Measurements from ENCODE around the gene ZNF672.

- TF ChIP-seq SP1 (IDR thresholded peaks at IDR 0.05; ENCODE audit: low read depth) (no peak), CTCF (IDR thresholded peaks at IDR 0.05 in 2 of 3, conservative IDR thresholded peaks at IDR 0.05 in 1 of 3; ENCODE audit: borderline replicate concordance in 1 of 3, insufficient read depth in 1 of 3, low read depth in 2 of 3, low read length in 2 of 3) (no peak), POLR2AphosphoS5 (IDR thresholded peaks at IDR 0.05; ENCODE audit: low read depth, low read length) (no peak), ZFX (IDR thresholded peaks at IDR 0.05) (no peak), FOSL1 (IDR thresholded peaks at IDR 0.05; ENCODE audit: low read depth) (no peak), POLR2A (IDR thresholded peaks at IDR 0.05; ENCODE audit: borderline replicate concordance, extremely low read depth, insufficient read depth, insufficient read length) (no peak)
These were observed 47.6 kb downstream of the ZNF672 start for GRCh38 chr1:248885646-248886045.
